Measurements from ENCODE around the gene AHDC1.

The AHDC1 gene

DNA sequence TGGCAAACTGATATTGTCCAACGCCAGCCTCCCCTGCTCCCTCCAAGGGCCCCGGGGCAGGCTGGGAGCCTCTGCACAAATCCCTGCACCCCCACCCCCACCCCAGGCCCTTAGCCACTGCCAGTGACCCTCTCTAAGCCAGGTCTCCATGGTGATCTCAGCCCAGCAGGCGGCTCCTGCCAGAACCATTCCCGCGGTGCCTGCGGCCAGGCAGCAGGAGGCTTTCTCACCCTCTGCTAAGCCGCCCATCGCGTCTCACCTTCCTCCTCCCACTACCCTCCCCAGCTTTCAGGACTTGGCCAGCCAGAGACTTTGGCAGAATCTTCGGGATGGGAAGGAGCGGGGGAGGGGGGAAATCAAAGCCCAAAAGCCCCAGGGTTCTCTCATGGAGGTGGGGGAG is 67.2 kb downstream of the AHDC1 start:
- no peak for ATAC-seq (ENCODE audit: insufficient read depth, low read depth)
- H3K27me3 ChIP-seq (ENCODE audit: insufficient read depth, low read length, poor library complexity) = no peaks in the 10 kb centered on the region
- H3K79me2 ChIP-seq (ENCODE audit: insufficient read depth, low read length) = peaks cover 15% of the 10 kb centered on the region; the same call in 1 of the 2 replicates
- no peak for DNase-seq
- no peak overlapping the region for H3K4me2 ChIP-seq (ENCODE audit: insufficient read depth, low read length)
- H3K9ac ChIP-seq (ENCODE audit: low read depth, low read length) = no peak overlapping the region
- H3K36me3 ChIP-seq (ENCODE audit: insufficient read depth, low read length) = peaks cover 69% of the 10 kb centered on the region
- H3K9me3 ChIP-seq (ENCODE audit: insufficient read depth, low read length, severe bottlenecking) = no peaks in the 10 kb centered on the region
- peaks cover 21% of the 10 kb centered on the region for H4K20me1 ChIP-seq (ENCODE audit: insufficient read depth, low read length)
- no peaks in the 10 kb centered on the region for H3K4me1 ChIP-seq (ENCODE audit: insufficient read depth, low read length)
- TF ChIP-seq EZH2 (IDR thresholded peaks at IDR 0.05; ENCODE audit: borderline replicate concordance, low read depth, low read length, severe bottlenecking) = no peak
- TF ChIP-seq, protein P1, sequence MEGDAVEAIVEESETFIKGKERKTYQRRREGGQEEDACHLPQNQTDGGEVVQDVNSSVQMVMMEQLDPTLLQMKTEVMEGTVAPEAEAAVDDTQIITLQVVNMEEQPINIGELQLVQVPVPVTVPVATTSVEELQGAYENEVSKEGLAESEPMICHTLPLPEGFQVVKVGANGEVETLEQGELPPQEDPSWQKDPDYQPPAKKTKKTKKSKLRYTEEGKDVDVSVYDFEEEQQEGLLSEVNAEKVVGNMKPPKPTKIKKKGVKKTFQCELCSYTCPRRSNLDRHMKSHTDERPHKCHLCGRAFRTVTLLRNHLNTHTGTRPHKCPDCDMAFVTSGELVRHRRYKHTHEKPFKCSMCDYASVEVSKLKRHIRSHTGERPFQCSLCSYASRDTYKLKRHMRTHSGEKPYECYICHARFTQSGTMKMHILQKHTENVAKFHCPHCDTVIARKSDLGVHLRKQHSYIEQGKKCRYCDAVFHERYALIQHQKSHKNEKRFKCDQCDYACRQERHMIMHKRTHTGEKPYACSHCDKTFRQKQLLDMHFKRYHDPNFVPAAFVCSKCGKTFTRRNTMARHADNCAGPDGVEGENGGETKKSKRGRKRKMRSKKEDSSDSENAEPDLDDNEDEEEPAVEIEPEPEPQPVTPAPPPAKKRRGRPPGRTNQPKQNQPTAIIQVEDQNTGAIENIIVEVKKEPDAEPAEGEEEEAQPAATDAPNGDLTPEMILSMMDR (IDR thresholded peaks at IDR 0.05; ENCODE audit: borderline replicate concordance, extremely low read depth, low read length, poor library complexity, severe bottlenecking) = no peak
- no peak overlapping the region for H3K27ac ChIP-seq (ENCODE audit: low read length)
- no peak overlapping the region for H3K4me3 ChIP-seq (ENCODE audit: low read depth in 1 of 2, low read length in 2 of 2)
- no peak overlapping the region for H2AFZ ChIP-seq (ENCODE audit: low read depth, low read length)

DNA sequence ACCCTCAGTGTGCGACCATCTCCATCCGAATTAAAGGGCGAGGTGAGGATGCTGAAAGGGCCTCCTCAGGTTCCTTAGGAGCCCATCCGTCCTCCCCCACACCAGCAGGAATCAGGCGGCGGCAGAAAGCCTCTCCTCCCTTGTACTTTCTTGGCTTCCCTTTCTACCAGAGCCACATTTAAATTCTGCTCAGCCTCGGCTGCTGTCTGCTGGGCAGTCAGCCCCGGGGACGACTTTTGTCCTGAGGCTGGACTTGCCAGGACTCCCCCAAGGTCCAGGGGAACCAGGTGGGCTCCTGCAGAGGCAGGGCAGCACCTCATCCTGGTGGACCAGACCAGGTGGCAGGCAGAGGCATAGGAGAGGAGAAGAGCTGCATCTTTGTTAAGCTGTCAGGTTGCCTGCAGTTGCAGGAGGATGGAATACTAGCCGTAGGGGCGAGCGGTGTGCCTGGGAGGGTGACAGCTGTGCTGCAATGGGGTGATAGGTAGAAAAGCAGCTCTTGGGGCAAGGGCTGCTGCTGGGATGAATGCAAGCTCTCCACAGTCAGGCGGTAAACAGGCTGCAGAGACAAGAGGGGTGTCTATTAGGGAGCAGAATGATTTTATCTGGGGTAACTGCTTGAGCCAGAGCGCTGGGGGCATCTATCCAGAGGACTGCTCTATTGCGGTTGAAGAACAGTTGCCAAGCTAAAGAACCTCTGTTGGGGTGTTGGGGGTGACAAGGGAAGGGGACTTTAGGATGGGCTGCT is 67.8 kb downstream of the AHDC1 start:
- H3K4me1 ChIP-seq (ENCODE audit: insufficient read depth, low read length) = no peaks in the 10 kb centered on the region
- no peak overlapping the region for H3K4me3 ChIP-seq (ENCODE audit: low read depth in 1 of 2, low read length in 2 of 2)
- H3K36me3 ChIP-seq (ENCODE audit: insufficient read depth, low read length) = peaks cover 68% of the 10 kb centered on the region
- H3K9me3 ChIP-seq (ENCODE audit: insufficient read depth, low read length, severe bottlenecking) = no peaks in the 10 kb centered on the region
- H3K9ac ChIP-seq (ENCODE audit: low read depth, low read length) = no peak overlapping the region
- no peak overlapping the region for H3K4me2 ChIP-seq (ENCODE audit: insufficient read depth, low read length)
- DNase-seq = no peak
- peaks cover 21% of the 10 kb centered on the region for H4K20me1 ChIP-seq (ENCODE audit: insufficient read depth, low read length)
- no peaks in the 10 kb centered on the region for H3K27me3 ChIP-seq (ENCODE audit: insufficient read depth, low read length, poor library complexity)
- no peak for ATAC-seq (ENCODE audit: insufficient read depth, low read depth)
- peaks cover 14% of the 10 kb centered on the region; the same call in 1 of the 2 replicates for H3K79me2 ChIP-seq (ENCODE audit: insufficient read depth, low read length)
- no peak overlapping the region for H2AFZ ChIP-seq (ENCODE audit: low read depth, low read length)
- TF ChIP-seq, protein P1 (IDR thresholded peaks at IDR 0.05; ENCODE audit: borderline replicate concordance, extremely low read depth, low read length, poor library complexity, severe bottlenecking) = no peak
- H3K27ac ChIP-seq (ENCODE audit: low read length) = no peak overlapping the region

DNA sequence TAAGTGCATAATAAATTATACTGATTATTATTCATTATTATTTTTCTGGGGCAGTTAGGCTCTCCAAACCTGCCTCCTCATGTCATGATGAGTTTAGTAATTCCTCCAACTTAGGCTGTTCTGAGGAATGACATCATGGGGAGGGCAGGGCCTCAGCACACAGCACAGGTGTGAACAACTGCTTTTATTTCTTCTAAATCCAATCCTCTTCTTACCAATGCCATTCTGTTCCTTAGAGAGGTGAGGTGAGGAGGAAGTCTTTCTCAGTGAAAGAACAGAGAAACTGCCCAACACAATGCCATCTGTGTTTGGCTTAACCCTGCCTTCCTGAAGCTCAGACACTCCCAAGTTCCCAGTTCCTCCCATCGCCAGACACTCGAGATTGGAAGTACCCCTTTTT is 68.6 kb downstream of the AHDC1 start:
- DNase-seq = no peak
- peaks cover 11% of the 10 kb centered on the region; the same call in 1 of the 2 replicates for H3K79me2 ChIP-seq (ENCODE audit: insufficient read depth, low read length)
- H3K4me3 ChIP-seq (ENCODE audit: low read depth in 1 of 2, low read length in 2 of 2) = no peak overlapping the region
- H4K20me1 ChIP-seq (ENCODE audit: insufficient read depth, low read length) = peaks cover 21% of the 10 kb centered on the region
- no peak overlapping the region for H3K9ac ChIP-seq (ENCODE audit: low read depth, low read length)
- H3K36me3 ChIP-seq (ENCODE audit: insufficient read depth, low read length) = peaks cover 65% of the 10 kb centered on the region
- TF ChIP-seq, protein P1 (IDR thresholded peaks at IDR 0.05; ENCODE audit: borderline replicate concordance, extremely low read depth, low read length, poor library complexity, severe bottlenecking) = no peak
- TF ChIP-seq EZH2 (IDR thresholded peaks at IDR 0.05; ENCODE audit: borderline replicate concordance, low read depth, low read length, severe bottlenecking) = no peak
- H3K27ac ChIP-seq (ENCODE audit: low read length) = no peak overlapping the region
- H3K9me3 ChIP-seq (ENCODE audit: insufficient read depth, low read length, severe bottlenecking) = no peaks in the 10 kb centered on the region
- no peaks in the 10 kb centered on the region for H3K27me3 ChIP-seq (ENCODE audit: insufficient read depth, low read length, poor library complexity)
- no peak overlapping the region for H3K4me2 ChIP-seq (ENCODE audit: insufficient read depth, low read length)
- H3K4me1 ChIP-seq (ENCODE audit: insufficient read depth, low read length) = no peaks in the 10 kb centered on the region
- no peak for ATAC-seq (ENCODE audit: insufficient read depth, low read depth)
- H2AFZ ChIP-seq (ENCODE audit: low read depth, low read length) = no peak overlapping the region
